ENCODE measurements around the gene MEST. TPM values are rescaled to one million over a fixed set of nuclear protein-coding genes. Genes with fewer than 3 reads are reported as not detected.
A peak's percentile ranks its signal among the peaks of the same experiment; 100 is the strongest.

Gene MEST
- total and polyA plus RNA-seq, 4 donors = 2.7 to 23.0 (median 7.0) TPM

GRCh38 chr7:130476297-130477150 lies 15.4 kb upstream of the MEST start:
- Histone ChIP-seq H3K4me3 (ENCODE audit: low read length in 2 of 2) (no peak overlapping the region), H3K9me3 (ENCODE audit: control insufficient read depth, low read length) (peaks cover 2% of the 10 kb centered on the region), H3K27ac (ENCODE audit: low read depth in 1 of 2, low read length in 2 of 2) (no peak overlapping the region), H3K27me3 (ENCODE audit: control insufficient read depth in 1 of 2, insufficient read depth in 2 of 2, low read length in 1 of 2) (no peaks in the 10 kb centered on the region), H3K36me3 (ENCODE audit: control insufficient read depth in 1 of 2, insufficient read depth in 2 of 2, low read length in 1 of 2) (no peaks in the 10 kb centered on the region), H3K4me1 (ENCODE audit: control insufficient read depth in 1 of 2, insufficient read depth in 2 of 2, low read length in 2 of 2) (no peaks in the 10 kb centered on the region)
- ATAC-seq (ENCODE audit: low FRiP score) = no peak
- WGBS, 2 donors = 79 to 82% methylated on average over 9 of the region's 9 CpGs
- DNase-seq = no peak
- intact Hi-C loops (cut with DNase I) = no loop called here

- 76 to 78% methylated on average over 3 of the region's 3 CpGs for WGBS, 2 donors
- no peak for ATAC-seq (ENCODE audit: low FRiP score)
Measured at GRCh38 chr7:130478991-130479390, 12.9 kb upstream of the MEST start.

GRCh38 chr7:130479716-130480400 lies 12.0 kb upstream of the MEST start:
- Histone ChIP-seq H3K27ac (ENCODE audit: low read depth in 1 of 2, low read length in 2 of 2) (no peak overlapping the region), H3K9me3 (ENCODE audit: control insufficient read depth, low read length) (peaks cover 2% of the 10 kb centered on the region), H3K36me3 (ENCODE audit: control insufficient read depth in 1 of 2, insufficient read depth in 2 of 2, low read length in 1 of 2) (no peaks in the 10 kb centered on the region), H3K27me3 (ENCODE audit: control insufficient read depth in 1 of 2, insufficient read depth in 2 of 2, low read length in 1 of 2) (no peaks in the 10 kb centered on the region), H3K4me1 (ENCODE audit: control insufficient read depth in 1 of 2, insufficient read depth in 2 of 2, low read length in 2 of 2) (peaks cover 0 to 2% of the 10 kb centered on the region in 2 donors), H3K4me3 (ENCODE audit: low read length in 2 of 2) (no peak overlapping the region)
- ATAC-seq (ENCODE audit: low FRiP score) (no peak), DNase-seq (no peak)
- intact Hi-C loops (cut with DNase I) = no loop called here
- WGBS, 2 donors = 91 to 98% methylated on average over 1 of the region's 1 CpG

More at GRCh38 chr7:130478991-130479390, 12.9 kb upstream of the MEST start:
- H3K9me3 ChIP-seq (ENCODE audit: control insufficient read depth, low read length) = peaks cover 2% of the 10 kb centered on the region
- H3K27me3 ChIP-seq (ENCODE audit: control insufficient read depth in 1 of 2, insufficient read depth in 2 of 2, low read length in 1 of 2) = no peaks in the 10 kb centered on the region
- intact Hi-C loops (cut with DNase I) = no loop called here
- H3K27ac ChIP-seq (ENCODE audit: low read depth in 1 of 2, low read length in 2 of 2) = no peak overlapping the region
- no peaks in the 10 kb centered on the region for H3K36me3 ChIP-seq (ENCODE audit: control insufficient read depth in 1 of 2, insufficient read depth in 2 of 2, low read length in 1 of 2)
- DNase-seq = no peak
- H3K4me3 ChIP-seq (ENCODE audit: low read length in 2 of 2) = no peak overlapping the region
- peaks cover 0 to 2% of the 10 kb centered on the region in 2 donors for H3K4me1 ChIP-seq (ENCODE audit: control insufficient read depth in 1 of 2, insufficient read depth in 2 of 2, low read length in 2 of 2)

GRCh38 chr7:130481898-130482297 lies 10.0 kb upstream of the MEST start:
- Histone ChIP-seq H3K9me3 (ENCODE audit: control insufficient read depth, low read length) (no peaks in the 10 kb centered on the region), H3K27me3 (ENCODE audit: control insufficient read depth in 1 of 2, insufficient read depth in 2 of 2, low read length in 1 of 2) (no peaks in the 10 kb centered on the region), H3K4me3 (ENCODE audit: low read length in 2 of 2) (no peak overlapping the region), H3K36me3 (ENCODE audit: control insufficient read depth in 1 of 2, insufficient read depth in 2 of 2, low read length in 1 of 2) (no peaks in the 10 kb centered on the region), H3K4me1 (ENCODE audit: control insufficient read depth in 1 of 2, insufficient read depth in 2 of 2, low read length in 2 of 2) (peaks cover 0 to 2% of the 10 kb centered on the region in 2 donors), H3K27ac (ENCODE audit: low read depth in 1 of 2, low read length in 2 of 2) (no peak overlapping the region)
- intact Hi-C loops (cut with DNase I) = no loop called here
- ATAC-seq (ENCODE audit: low FRiP score) (no peak), DNase-seq (no peak)
- 42 to 52% methylated on average over 1 of the region's 1 CpG for WGBS, 2 donors

GRCh38 chr7:130483031-130483430 lies 8.9 kb upstream of the MEST start:
- no peak overlapping the region for H3K4me3 ChIP-seq (ENCODE audit: low read length in 2 of 2)

GRCh38 chr7:130485734-130486113 lies 6.2 kb upstream of the MEST start:
- Histone ChIP-seq H3K27me3 (ENCODE audit: control insufficient read depth in 1 of 2, insufficient read depth in 2 of 2, low read length in 1 of 2) (no peaks in the 10 kb centered on the region), H3K4me1 (ENCODE audit: control insufficient read depth in 1 of 2, insufficient read depth in 2 of 2, low read length in 2 of 2) (peaks cover 0 to 2% of the 10 kb centered on the region in 2 donors), H3K4me3 (ENCODE audit: low read length in 2 of 2) (peak overlapping the region in 1 of 2 donors; percentile 38), H3K27ac (ENCODE audit: low read depth in 1 of 2, low read length in 2 of 2) (no peak overlapping the region), H3K36me3 (ENCODE audit: control insufficient read depth in 1 of 2, insufficient read depth in 2 of 2, low read length in 1 of 2) (no peaks in the 10 kb centered on the region), H3K9me3 (ENCODE audit: control insufficient read depth, low read length) (no peaks in the 10 kb centered on the region)
- intact Hi-C loops (cut with DNase I) = no loop called here
- 81 to 82% methylated on average over 11 of the region's 11 CpGs for WGBS, 2 donors
- DNase-seq (no peak), ATAC-seq (ENCODE audit: low FRiP score) (no peak)

More at GRCh38 chr7:130483031-130483430, 8.9 kb upstream of the MEST start:
- no peak for DNase-seq
- WGBS, 2 donors = 98% methylated on average over 3 of the region's 3 CpGs
- no peak for ATAC-seq (ENCODE audit: low FRiP score)
- intact Hi-C loops (cut with DNase I) = no loop called here
- Histone ChIP-seq H3K27ac (ENCODE audit: low read depth in 1 of 2, low read length in 2 of 2) (no peak overlapping the region), H3K27me3 (ENCODE audit: control insufficient read depth in 1 of 2, insufficient read depth in 2 of 2, low read length in 1 of 2) (no peaks in the 10 kb centered on the region), H3K9me3 (ENCODE audit: control insufficient read depth, low read length) (no peaks in the 10 kb centered on the region), H3K4me1 (ENCODE audit: control insufficient read depth in 1 of 2, insufficient read depth in 2 of 2, low read length in 2 of 2) (peaks cover 0 to 2% of the 10 kb centered on the region in 2 donors), H3K36me3 (ENCODE audit: control insufficient read depth in 1 of 2, insufficient read depth in 2 of 2, low read length in 1 of 2) (no peaks in the 10 kb centered on the region)

- 16 to 20% methylated on average over 67 of the region's 67 CpGs for WGBS, 2 donors
- H3K4me3 ChIP-seq (ENCODE audit: low read length in 2 of 2) = peak overlapping the region in 1 of 2 donors; percentile 38
- H3K4me1 ChIP-seq (ENCODE audit: control insufficient read depth in 1 of 2, insufficient read depth in 2 of 2, low read length in 2 of 2) = peaks cover 0 to 2% of the 10 kb centered on the region in 2 donors
- DNase-seq = peak; percentile 63 to 79
- peak; percentile 70 for ATAC-seq (ENCODE audit: low FRiP score)
- H3K9me3 ChIP-seq (ENCODE audit: control insufficient read depth, low read length) = no peaks in the 10 kb centered on the region
- H3K27me3 ChIP-seq (ENCODE audit: control insufficient read depth in 1 of 2, insufficient read depth in 2 of 2, low read length in 1 of 2) = no peaks in the 10 kb centered on the region
- H3K27ac ChIP-seq (ENCODE audit: low read depth in 1 of 2, low read length in 2 of 2) = no peak overlapping the region
- intact Hi-C loops (cut with DNase I) = no loop called here
- no peaks in the 10 kb centered on the region for H3K36me3 ChIP-seq (ENCODE audit: control insufficient read depth in 1 of 2, insufficient read depth in 2 of 2, low read length in 1 of 2)
Measured at GRCh38 chr7:130486114-130486953, 5.6 kb upstream of the MEST start.

GRCh38 chr7:130486954-130487436 lies 4.9 kb upstream of the MEST start:
- 53 to 58% methylated on average over 6 of the region's 6 CpGs for WGBS, 2 donors
- DNase-seq (no peak), ATAC-seq (ENCODE audit: low FRiP score) (no peak)
- H3K36me3 ChIP-seq (ENCODE audit: control insufficient read depth in 1 of 2, insufficient read depth in 2 of 2, low read length in 1 of 2) = no peaks in the 10 kb centered on the region
- H3K4me3 ChIP-seq (ENCODE audit: low read length in 2 of 2) = peak overlapping the region in 1 of 2 donors; percentile 38
- no peaks in the 10 kb centered on the region for H3K9me3 ChIP-seq (ENCODE audit: control insufficient read depth, low read length)
- intact Hi-C loops (cut with DNase I) = no loop called here
- H3K27ac ChIP-seq (ENCODE audit: low read depth in 1 of 2, low read length in 2 of 2) = no peak overlapping the region
- no peaks in the 10 kb centered on the region for H3K27me3 ChIP-seq (ENCODE audit: control insufficient read depth in 1 of 2, insufficient read depth in 2 of 2, low read length in 1 of 2)
- peaks cover 0 to 2% of the 10 kb centered on the region in 2 donors for H3K4me1 ChIP-seq (ENCODE audit: control insufficient read depth in 1 of 2, insufficient read depth in 2 of 2, low read length in 2 of 2)

All from aorta (tissue), 5 donors.